ENCODE measurements around the gene MCCD1.
"Not testable (repeated sequence)": the region's sequence is repeated elsewhere in the genome, so short reads cannot be mapped to it uniquely, and the experiment has no call there.

MCCD1 gene

GRCh38 chr6:31544676-31545075 is 15.9 kb downstream of the MCCD1 start:
- no peak for DNase-seq

- DNase-seq: no peak
Measured at GRCh38 chr6:31545291-31545690, 16.5 kb downstream of the MCCD1 start.

DNA sequence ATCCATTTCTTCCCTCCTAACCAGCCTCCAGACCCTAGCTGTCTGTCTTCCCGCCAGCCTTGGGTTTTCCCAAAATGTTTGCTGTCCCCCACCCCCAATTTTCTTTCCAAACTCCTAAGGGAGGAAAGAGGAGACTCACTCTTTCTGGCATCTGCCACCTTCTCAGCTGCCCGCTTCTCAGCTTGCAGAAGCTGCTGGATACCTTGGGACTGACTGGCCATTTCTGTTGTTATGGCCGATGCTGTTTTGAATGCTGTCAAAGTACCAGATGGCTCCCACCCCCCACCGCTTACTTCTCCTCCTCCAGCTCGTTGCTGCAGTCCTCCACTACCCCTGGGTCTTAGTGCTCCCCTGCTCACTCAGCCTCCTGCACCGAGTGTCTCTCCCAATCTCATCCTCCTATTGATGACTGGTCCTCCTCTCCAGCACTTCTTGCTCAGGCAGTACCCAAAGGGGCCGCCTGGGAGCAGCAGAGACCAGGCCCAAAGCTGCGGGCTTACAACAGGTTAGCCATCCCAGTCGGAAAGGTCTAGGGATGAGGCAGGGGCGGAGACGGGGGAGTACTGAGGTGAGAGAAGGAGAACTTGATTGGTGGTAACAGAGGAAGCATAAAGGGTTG is 17.7 kb downstream of the MCCD1 start, which contains the start of gene ATP6V1G2:
Gene ATP6V1G2, minus strand, starts transcription at position 270 of the 619 bp plus-strand sequence. Its CDS starts 49 bp downstream, at position 221.
- DNase-seq: peak; percentile 95

- peak; percentile 99 for DNase-seq
Measured at GRCh38 chr6:31546958-31547726, 18.4 kb downstream of the MCCD1 start, which contains the start of gene NFKBIL1. Gene NFKBIL1 (plus strand): TSS chr6:31547608. CDS start chr6:31547695, 87 bp downstream.

DNA sequence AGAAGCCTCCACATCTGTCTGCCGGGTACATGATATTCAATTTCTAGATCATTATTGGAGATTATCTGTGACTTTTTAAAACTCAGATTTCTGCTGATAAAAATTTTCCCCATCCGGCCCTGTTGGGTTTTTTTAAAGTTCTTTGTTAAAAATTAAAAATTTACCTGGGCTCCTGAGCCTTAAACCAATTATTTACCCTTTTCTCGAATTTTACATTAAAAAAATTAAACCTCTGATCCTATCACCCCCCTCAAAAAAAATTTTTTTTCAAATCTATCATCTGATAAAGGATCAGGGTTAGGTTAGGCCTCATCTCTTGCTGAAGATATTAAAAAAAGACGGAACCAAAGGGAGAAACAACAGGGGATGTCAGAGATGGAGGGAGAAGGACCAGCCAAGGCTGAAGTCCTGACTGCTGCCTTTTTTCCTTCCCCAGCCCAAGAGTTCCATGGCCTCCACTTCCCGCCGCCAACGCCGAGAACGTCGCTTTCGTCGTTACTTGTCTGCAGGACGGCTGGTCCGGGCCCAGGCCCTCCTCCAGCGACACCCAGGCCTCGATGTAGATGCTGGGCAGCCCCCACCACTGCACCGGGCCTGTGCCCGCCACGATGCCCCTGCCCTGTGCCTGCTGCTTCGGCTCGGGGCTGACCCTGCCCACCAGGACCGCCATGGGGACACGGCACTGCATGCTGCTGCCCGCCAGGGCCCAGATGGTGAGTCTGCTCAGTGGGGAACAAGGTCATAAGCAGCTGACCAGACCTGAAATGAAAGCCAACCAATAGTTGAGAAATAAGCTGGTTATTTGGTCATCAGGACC is 19.2 kb downstream of the MCCD1 start:
- no peak for DNase-seq

DNA sequence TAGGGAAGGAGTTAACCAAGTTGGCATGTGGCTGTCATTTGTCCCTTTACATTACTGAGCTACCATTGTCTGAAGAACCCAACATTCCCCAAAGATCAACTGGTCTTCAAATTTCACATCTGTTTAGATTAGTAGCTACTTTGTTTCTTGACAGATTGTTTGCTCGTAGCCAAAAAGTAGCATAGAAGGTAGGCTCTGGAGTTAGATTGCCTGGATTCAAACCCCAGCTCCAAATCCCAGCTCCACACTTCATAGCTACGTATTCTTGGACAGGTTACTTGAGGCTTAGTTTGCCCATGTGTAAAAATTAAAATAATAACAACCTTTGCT is 19.7 kb downstream of the MCCD1 start:
- no peak for DNase-seq

DNA sequence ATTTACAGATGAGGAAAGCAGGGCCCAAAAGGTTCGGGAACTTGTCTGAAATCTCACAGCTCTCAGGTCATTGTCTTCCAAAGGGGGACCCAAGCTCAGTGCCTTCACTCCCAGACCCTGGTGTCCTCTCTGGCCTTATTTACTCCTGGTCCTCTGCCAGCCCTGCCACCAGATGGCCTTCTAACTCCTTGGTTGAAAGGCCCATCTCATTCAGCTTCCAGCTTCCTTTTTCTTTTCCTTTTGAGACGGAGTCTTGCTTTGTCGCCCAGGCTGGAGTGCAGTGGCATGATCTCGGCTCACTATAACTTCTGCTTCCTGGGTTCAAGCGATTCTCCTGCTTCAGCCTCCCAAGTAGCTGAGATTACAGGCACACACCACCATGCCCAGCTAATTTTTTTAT is 22.6 kb downstream of the MCCD1 start:
- DNase-seq: not testable (repeated sequence)

DNA sequence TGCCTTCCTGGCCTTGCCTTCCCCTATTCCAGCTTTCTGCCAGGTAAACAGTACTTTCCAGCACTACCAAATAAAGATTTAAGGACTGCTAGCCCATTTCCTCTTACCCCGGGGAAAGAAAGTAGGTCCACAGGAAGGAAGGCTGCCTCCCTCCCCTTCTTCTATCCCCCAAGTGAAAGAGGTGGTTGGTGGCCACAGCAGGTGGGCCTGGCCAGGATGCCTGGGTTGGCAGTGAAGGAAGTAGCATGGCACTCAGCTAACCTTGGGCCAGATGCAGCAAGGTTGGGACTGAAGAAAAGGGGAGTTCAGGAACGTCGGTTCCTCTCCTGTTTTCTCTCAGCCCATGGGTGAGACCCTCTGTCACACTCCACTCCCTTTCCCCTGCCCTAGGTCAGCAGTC is 27.5 kb downstream of the MCCD1 start:
- no peak for DNase-seq

DNA sequence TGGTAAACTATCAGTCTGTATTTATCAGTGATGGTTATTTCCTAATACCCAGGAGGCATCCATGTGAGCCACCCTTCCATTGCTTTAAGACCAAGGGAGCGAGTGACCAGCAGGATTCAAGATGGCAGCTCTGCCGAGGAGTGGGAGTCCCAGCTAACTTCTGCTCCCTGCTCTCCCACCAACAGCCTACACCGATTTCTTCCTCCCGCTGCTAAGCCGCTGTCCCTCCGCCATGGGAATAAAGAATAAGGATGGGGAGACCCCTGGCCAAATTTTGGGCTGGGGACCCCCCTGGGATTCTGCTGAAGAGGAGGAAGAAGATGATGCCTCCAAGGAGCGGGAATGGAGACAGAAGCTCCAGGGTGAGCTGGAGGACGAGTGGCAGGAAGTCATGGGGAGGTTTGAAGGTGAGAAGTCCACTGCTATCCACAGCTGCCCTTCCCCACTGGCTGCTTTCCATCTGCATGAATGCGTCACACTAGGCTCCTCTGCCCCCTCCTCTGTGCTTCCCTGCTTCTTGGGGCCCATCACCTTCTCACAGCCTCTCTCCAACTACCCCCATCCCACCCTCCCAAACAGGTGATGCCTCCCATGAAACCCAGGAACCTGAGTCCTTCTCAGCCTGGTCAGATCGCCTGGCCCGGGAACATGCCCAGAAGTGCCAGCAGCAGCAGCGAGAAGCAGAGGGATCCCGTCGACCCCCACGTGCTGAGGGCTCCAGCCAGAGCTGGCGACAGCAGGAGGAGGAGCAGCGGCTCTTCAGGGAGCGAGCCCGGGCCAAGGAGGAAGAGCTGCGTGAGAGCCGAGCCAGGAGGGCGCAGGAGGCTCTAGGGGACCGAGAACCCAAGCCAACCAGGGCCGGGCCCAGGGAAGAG is 28.9 kb downstream of the MCCD1 start:
- no peak for DNase-seq

DNA sequence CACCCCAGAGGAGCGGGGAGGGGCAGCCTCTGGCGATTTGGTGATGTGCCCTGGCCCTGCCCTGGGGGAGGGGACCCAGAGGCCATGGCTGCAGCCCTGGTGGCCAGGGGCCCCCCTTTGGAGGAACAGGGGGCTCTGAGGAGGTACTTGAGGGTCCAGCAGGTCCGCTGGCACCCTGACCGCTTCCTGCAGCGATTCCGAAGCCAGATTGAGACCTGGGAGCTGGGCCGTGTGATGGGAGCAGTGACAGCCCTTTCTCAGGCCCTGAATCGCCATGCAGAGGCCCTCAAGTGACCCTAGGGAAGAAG is 29.5 kb downstream of the MCCD1 start:
- no peak for DNase-seq

- DNase-seq: peak; percentile 53
Measured at GRCh38 chr6:31558631-31559500, 30.1 kb downstream of the MCCD1 start.

GRCh38 chr6:31559606-31559957 is 30.8 kb downstream of the MCCD1 start:
- no peak for DNase-seq

- peak; percentile 34 for DNase-seq
Measured at GRCh38 chr6:31559958-31560696, 31.4 kb downstream of the MCCD1 start.

- DNase-seq: no peak
Measured at GRCh38 chr6:31560697-31561058, 31.9 kb downstream of the MCCD1 start.

DNA sequence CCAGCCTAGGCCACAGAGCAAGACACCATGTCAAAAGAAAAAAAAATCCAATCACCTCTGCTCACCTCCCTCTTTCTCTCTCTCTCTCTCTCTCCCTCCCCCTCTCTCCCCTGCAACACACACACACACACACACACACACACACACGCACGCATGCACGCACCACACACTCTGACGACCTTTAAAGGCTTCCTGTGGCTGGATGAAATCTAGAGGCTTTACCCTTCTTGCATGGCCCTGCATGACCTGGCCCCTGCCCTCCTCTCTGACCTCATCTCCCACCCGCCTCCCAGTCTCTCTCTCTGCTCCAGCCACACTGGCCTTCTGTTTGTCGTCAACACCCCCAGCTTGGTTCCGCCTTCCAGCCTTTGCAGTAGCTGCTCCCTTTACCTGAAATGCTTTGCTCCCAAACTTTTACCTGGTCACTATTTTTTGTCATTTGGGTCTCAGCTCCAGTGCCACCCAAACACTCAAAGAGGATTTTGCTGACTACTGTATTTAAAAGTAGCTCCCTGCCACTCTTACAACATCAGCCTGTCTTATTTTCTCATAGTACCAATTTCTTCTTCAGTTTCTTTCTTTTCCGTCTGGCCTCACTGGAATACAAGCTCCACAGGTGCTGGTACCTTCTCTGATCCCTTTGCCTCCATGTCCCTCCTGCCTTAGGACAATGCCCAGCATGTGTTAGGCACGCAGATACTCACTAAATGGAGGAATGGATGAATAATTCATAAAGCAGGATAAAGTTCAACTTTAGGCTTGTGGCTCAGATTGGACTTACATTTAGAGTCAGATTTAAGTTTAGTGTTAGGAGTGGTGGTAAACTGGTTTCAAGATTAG is 39.0 kb downstream of the MCCD1 start:
- DNase-seq: no peak

DNA sequence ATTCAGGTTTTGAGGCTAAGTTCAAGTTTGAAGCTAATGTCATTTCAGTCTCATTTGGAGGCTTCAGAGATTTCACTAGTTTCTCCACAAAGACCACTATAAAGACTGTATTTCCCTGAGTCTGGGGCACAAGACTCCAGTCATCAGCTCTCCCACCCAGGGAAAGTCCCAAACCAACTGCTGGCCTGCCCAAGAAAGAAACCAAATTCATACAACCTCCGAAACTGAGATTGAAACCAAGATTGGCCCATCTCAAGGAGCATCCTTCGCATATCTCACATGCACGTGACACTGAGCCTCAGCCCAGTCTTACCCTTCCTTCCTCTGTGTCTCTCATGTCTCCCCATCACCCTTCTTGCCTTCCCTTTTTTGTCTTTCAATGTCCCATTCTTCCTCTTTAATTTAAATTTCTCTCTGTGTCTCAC is 39.8 kb downstream of the MCCD1 start:
- no peak for DNase-seq

DNA sequence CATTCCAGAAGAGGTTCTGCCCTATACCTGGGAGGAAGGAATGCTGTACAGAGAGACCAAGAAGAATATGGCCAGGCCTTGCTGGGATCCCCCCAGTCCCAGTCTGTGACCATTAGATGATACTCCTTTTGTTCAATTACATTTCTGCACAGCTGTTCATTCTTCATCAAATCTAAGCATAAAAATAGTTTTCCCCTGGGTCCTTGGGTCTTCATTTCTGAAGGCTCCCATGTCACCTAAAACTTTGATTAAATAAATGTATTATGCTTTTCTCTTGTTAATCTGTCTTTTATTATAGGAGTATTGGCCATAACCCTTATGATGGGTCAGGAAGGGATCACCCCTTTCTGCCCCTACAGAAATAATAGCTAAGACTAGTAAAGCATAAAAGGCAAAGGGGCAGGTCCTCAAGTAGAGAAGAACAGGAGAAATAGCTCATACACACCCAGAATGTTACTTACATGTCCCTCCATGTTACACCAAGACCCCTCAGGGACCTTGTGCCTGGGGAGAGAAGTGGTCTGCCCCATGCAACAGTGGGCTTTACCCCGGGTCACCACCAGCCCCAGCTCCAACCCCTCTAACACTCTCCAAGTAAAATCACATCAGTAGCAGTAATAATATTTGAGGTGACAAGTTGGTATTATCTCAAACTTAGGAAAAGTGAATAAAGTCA is 41.2 kb downstream of the MCCD1 start:
- DNase-seq: no peak

DNA sequence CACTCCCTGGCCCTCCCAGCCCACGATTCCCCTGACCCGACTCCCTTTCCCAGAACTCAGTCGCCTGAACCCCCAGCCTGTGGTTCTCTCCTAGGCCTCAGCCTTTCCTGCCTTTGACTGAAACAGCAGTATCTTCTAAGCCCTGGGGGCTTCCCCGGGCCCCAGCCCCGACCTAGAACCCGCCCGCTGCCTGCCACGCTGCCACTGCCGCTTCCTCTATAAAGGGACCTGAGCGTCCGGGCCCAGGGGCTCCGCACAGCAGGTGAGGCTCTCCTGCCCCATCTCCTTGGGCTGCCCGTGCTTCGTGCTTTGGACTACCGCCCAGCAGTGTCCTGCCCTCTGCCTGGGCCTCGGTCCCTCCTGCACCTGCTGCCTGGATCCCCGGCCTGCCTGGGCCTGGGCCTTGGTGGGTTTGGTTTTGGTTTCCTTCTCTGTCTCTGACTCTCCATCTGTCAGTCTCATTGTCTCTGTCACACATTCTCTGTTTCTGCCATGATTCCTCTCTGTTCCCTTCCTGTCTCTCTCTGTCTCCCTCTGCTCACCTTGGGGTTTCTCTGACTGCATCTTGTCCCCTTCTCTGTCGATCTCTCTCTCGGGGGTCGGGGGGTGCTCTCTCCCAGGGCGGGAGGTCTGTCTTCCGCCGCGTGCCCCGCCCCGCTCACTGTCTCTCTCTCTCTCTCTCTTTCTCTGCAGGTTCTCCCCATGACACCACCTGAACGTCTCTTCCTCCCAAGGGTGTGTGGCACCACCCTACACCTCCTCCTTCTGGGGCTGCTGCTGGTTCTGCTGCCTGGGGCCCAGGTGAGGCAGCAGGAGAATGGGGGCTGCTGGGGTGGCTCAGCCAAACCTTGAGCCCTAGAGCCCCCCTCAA is 43.5 kb downstream of the MCCD1 start, which contains the start of gene LTA:
Gene LTA, plus strand, starts transcription at position 249 of the 871 bp plus-strand sequence. Its CDS starts 454 bp downstream, at position 703.
- DNase-seq: no peak
